Naive B cell (primary cell): ENCODE results near the gene IL18R1. TPM values are rescaled to one million over a fixed set of nuclear protein-coding genes. Genes with fewer than 3 reads are reported as not detected.

ENCODE experiments used
- ATAC-seq, 2 donors: fragments of 150-1000 bp; cut with Tn5 transposase; 2 replicates each; pipeline ENCODE4 v1.10.0; 2021; ENCODE audit warnings: low read depth in 2 of 2, mild to moderate bottlenecking in 2 of 2, moderate library complexity in 2 of 2
- DNase-seq: peaks from one replicate; pipeline ENCODE4 v3.0.0; 2022
- H3K27ac Mint-ChIP-seq, 6 donors: one replicate each; pipeline ENCODE4 v1.8.0; 2020 to 2022; ENCODE audit warnings: mild to moderate bottlenecking in 6 of 6, mixed read lengths in 6 of 6, moderate library complexity in 5 of 6, inconsistent platforms in 2 of 6
- H3K27me3 Mint-ChIP-seq, 3 donors: one replicate each; pipeline ENCODE4 v1.8.0; 2021 to 2022; ENCODE audit warnings: mixed read lengths in 3 of 3, mild to moderate bottlenecking in 1 of 3
- H3K36me3 Mint-ChIP-seq, 2 donors: one replicate each; pipeline ENCODE4 v1.8.0; 2020 to 2022; ENCODE audit warnings: mixed read lengths in 2 of 2, inconsistent platforms in 1 of 2, mild to moderate bottlenecking in 1 of 2
- H3K4me1 Mint-ChIP-seq, 3 donors: one replicate each; pipeline ENCODE4 v1.8.0; 2020 to 2022; ENCODE audit warnings: mixed read lengths in 3 of 3, inconsistent platforms in 1 of 3, mild to moderate bottlenecking in 1 of 3, moderate library complexity in 1 of 3
- H3K4me3 Mint-ChIP-seq, 8 donors: one replicate each; pipeline ENCODE4 v1.8.0; 2020 to 2022; ENCODE audit warnings: mild to moderate bottlenecking in 8 of 8, mixed read lengths in 8 of 8, moderate library complexity in 8 of 8, inconsistent platforms in 2 of 8
- H3K9me3 Mint-ChIP-seq, 7 donors: one replicate each; pipeline ENCODE4 v1.8.0; 2020 to 2022; ENCODE audit warnings: mixed read lengths in 7 of 7, mild to moderate bottlenecking in 5 of 7, inconsistent platforms in 2 of 7, moderate library complexity in 1 of 7
- polyA plus RNA-seq, 6 donors: library from polyadenylated mRNA; unstranded; fragments of 300-500 nt; fragmentation: Illumina TruSeq; gene quantifications; one replicate each; pipeline ENCODE4 v1.2.3, GENCODE V29; 2021; ENCODE audit warnings: low read depth in 6 of 6

IL18R1 gene
- polyA plus RNA-seq, 6 donors from 2014 or later: 0.15 to 1.7 (median 0.32) TPM; not detected in 1

- Mint-ChIP-seq H3K4me3 (peak overlapping the region in 1 of 8 donors; percentile 8), H3K27ac (no peak overlapping the region), H3K27me3 (no peaks in the 10 kb centered on the region), H3K9me3 (no peaks in the 10 kb centered on the region), H3K36me3 (no peaks in the 10 kb centered on the region), H3K4me1 (peaks cover 6 to 16% (median 10%) of the 10 kb centered on the region in 3 donors)
- ATAC-seq (no peak), DNase-seq (no peak)
Measured at GRCh38 chr2:102435741-102436140, 80.1 kb downstream of the IL18R1 start.

GRCh38 chr2:102436323-102436722, 80.7 kb downstream of the IL18R1 start:
- Mint-ChIP-seq H3K27ac (peak overlapping the region in 1 of 6 donors; percentile 69), H3K4me1 (peaks cover 6 to 16% (median 9%) of the 10 kb centered on the region in 3 donors), H3K36me3 (no peaks in the 10 kb centered on the region), H3K27me3 (no peaks in the 10 kb centered on the region), H3K4me3 (peak overlapping the region in 4 of 8 donors; percentile 2 to 31 (median 17)), H3K9me3 (no peaks in the 10 kb centered on the region)
- ATAC-seq (peak in 1 of 2 donors; percentile 28), DNase-seq (no peak)

- Mint-ChIP-seq H3K4me3 (no peak overlapping the region), H3K27me3 (no peaks in the 10 kb centered on the region), H3K27ac (no peak overlapping the region), H3K4me1 (peaks cover 6 to 16% (median 9%) of the 10 kb centered on the region in 3 donors), H3K9me3 (no peaks in the 10 kb centered on the region), H3K36me3 (no peaks in the 10 kb centered on the region)
- DNase-seq: no peak
- no peak for ATAC-seq
Measured at GRCh38 chr2:102437122-102437521, 81.5 kb downstream of the IL18R1 start.

GRCh38 chr2:102438111-102438510, 82.5 kb downstream of the IL18R1 start:
- peaks cover 6 to 16% (median 9%) of the 10 kb centered on the region in 3 donors for H3K4me1 Mint-ChIP-seq
- peaks cover 0 to 2% (median 0%) of the 10 kb centered on the region in 3 donors for H3K27me3 Mint-ChIP-seq
- H3K9me3 Mint-ChIP-seq: no peaks in the 10 kb centered on the region
- H3K4me3 Mint-ChIP-seq: no peak overlapping the region
- H3K27ac Mint-ChIP-seq: no peak overlapping the region
- DNase-seq (no peak), ATAC-seq (no peak)
- no peaks in the 10 kb centered on the region for H3K36me3 Mint-ChIP-seq

- Mint-ChIP-seq H3K4me1 (peaks cover 6 to 16% (median 9%) of the 10 kb centered on the region in 3 donors), H3K4me3 (no peak overlapping the region), H3K27me3 (peaks cover 0 to 5% (median 0%) of the 10 kb centered on the region in 3 donors), H3K36me3 (no peaks in the 10 kb centered on the region), H3K9me3 (no peaks in the 10 kb centered on the region), H3K27ac (no peak overlapping the region)
- ATAC-seq (no peak), DNase-seq (no peak)
Measured at GRCh38 chr2:102438578-102438977, 83.0 kb downstream of the IL18R1 start.

GRCh38 chr2:102439065-102439695, 83.6 kb downstream of the IL18R1 start:
- H3K4me3 Mint-ChIP-seq: no peak overlapping the region
- H3K27ac Mint-ChIP-seq: no peak overlapping the region
- H3K27me3 Mint-ChIP-seq: peaks cover 0 to 5% (median 0%) of the 10 kb centered on the region in 3 donors
- H3K36me3 Mint-ChIP-seq: no peaks in the 10 kb centered on the region
- no peak for ATAC-seq
- H3K4me1 Mint-ChIP-seq: peaks cover 6 to 16% (median 9%) of the 10 kb centered on the region in 3 donors
- DNase-seq: no peak
- no peaks in the 10 kb centered on the region for H3K9me3 Mint-ChIP-seq

GRCh38 chr2:102442967-102443828, 87.6 kb downstream of the IL18R1 start:
- H3K4me1 Mint-ChIP-seq: no peaks in the 10 kb centered on the region
- H3K27ac Mint-ChIP-seq: peak overlapping the region in 2 of 6 donors; percentile 34
- peak; percentile 32 to 50 for ATAC-seq
- H3K4me3 Mint-ChIP-seq: no peak overlapping the region
- DNase-seq: no peak
- no peaks in the 10 kb centered on the region for H3K9me3 Mint-ChIP-seq
- peaks cover 0 to 5% (median 0%) of the 10 kb centered on the region in 3 donors for H3K27me3 Mint-ChIP-seq
- no peaks in the 10 kb centered on the region for H3K36me3 Mint-ChIP-seq

GRCh38 chr2:102444233-102444632, 88.6 kb downstream of the IL18R1 start:
- H3K36me3 Mint-ChIP-seq: no peaks in the 10 kb centered on the region
- no peak overlapping the region for H3K27ac Mint-ChIP-seq
- DNase-seq: no peak
- H3K4me3 Mint-ChIP-seq: no peak overlapping the region
- peaks cover 0 to 5% (median 0%) of the 10 kb centered on the region in 3 donors for H3K27me3 Mint-ChIP-seq
- no peak for ATAC-seq
- no peaks in the 10 kb centered on the region for H3K4me1 Mint-ChIP-seq
- H3K9me3 Mint-ChIP-seq: no peaks in the 10 kb centered on the region

- Mint-ChIP-seq H3K36me3 (no peaks in the 10 kb centered on the region), H3K27ac (peak overlapping the region in 1 of 6 donors; percentile 10), H3K4me3 (no peak overlapping the region)
Measured at GRCh38 chr2:102446936-102447335, 91.3 kb downstream of the IL18R1 start.

More at GRCh38 chr2:102446936-102447335, 91.3 kb downstream of the IL18R1 start:
- H3K27me3 Mint-ChIP-seq: peaks cover 0 to 10% (median 0%) of the 10 kb centered on the region in 3 donors
- ATAC-seq (no peak), DNase-seq (no peak)
- no peaks in the 10 kb centered on the region for H3K9me3 Mint-ChIP-seq
- no peaks in the 10 kb centered on the region for H3K4me1 Mint-ChIP-seq

Other genes with a start within 250 kb of the IL18R1 start
- gene IL1R1, start 213.1 kb upstream of the IL18R1 start, polyA plus RNA-seq: under 1 TPM in 1 of 6 donors, not detected in 5; 0.29 TPM
- gene IL1RL2, start 168.8 kb upstream of the IL18R1 start, polyA plus RNA-seq: not detected
- gene IL1RL1, start 44.2 kb upstream of the IL18R1 start, polyA plus RNA-seq: not detected
- not detected for gene IL18RAP, start 67.4 kb downstream of the IL18R1 start, polyA plus RNA-seq
- gene SLC9A4, start 117.4 kb downstream of the IL18R1 start, polyA plus RNA-seq: not detected